H9 (cell line): ENCODE results near the gene CMTM8. TPM values are rescaled to one million over a fixed set of nuclear protein-coding genes. Genes with fewer than 3 reads are reported as not detected.

Experiments used
- DNase-seq: peaks from one replicate; pipeline ENCODE4 v3.0.0-alpha.2; 2017
- H2AFZ ChIP-seq: one replicate; pipeline ENCODE4 v1.6.1; 2013; ENCODE audit warnings: mild to moderate bottlenecking, low read length, control low read depth, moderate library complexity
- H2AK5ac ChIP-seq: 2 replicates; pipeline ENCODE4 v1.6.1; 2013; ENCODE audit warnings: low read length, control low read depth, mixed read lengths; ENCODE audit not compliant: insufficient read length
- H2BK120ac ChIP-seq: one replicate; pipeline ENCODE4 v1.6.1; 2013; ENCODE audit warnings: low read depth, mild to moderate bottlenecking, low read length, control low read depth, inconsistent platforms; ENCODE audit not compliant: poor library complexity, severe bottlenecking
- H2BK12ac ChIP-seq: 2 replicates; pipeline ENCODE4 v1.6.1; 2013; ENCODE audit warnings: low read length, control low read depth, mixed read lengths, low read depth; ENCODE audit not compliant: insufficient read length
- H2BK15ac ChIP-seq: 2 replicates; pipeline ENCODE4 v1.6.1; 2013; ENCODE audit warnings: low read depth, low read length, control low read depth
- H2BK20ac ChIP-seq: one replicate; pipeline ENCODE4 v1.6.1; 2013; ENCODE audit warnings: low read depth, mild to moderate bottlenecking, low read length, control low read depth, inconsistent platforms; ENCODE audit not compliant: poor library complexity, severe bottlenecking
- H2BK5ac ChIP-seq: 2 replicates; pipeline ENCODE4 v1.6.1; 2013; ENCODE audit warnings: low read length, control low read depth, mixed read lengths; ENCODE audit not compliant: insufficient read length
- H3K14ac ChIP-seq: 2 replicates; pipeline ENCODE4 v1.6.1; 2013; ENCODE audit warnings: low read length, control low read depth; ENCODE audit not compliant: insufficient read depth
- H3K18ac ChIP-seq: 2 replicates; pipeline ENCODE4 v1.6.1; 2013; ENCODE audit warnings: low read depth, mild to moderate bottlenecking, mixed read lengths, low read length, control low read depth; ENCODE audit not compliant: insufficient read length
- H3K23ac ChIP-seq: 2 replicates; pipeline ENCODE4 v1.6.1; 2013; ENCODE audit warnings: low read length, control low read depth, mixed read lengths, low read depth; ENCODE audit not compliant: insufficient read length
- H3K23me2 ChIP-seq: 2 replicates; pipeline ENCODE4 v1.6.1; 2013; ENCODE audit warnings: low read depth, mild to moderate bottlenecking, mixed read lengths, low read length, control low read depth; ENCODE audit not compliant: insufficient read length, poor library complexity, severe bottlenecking
- H3K27ac ChIP-seq: 2 replicates; pipeline ENCODE4 v1.5.1; 2013; ENCODE audit warnings: low read length, control low read depth, mixed read lengths, low read depth; ENCODE audit not compliant: insufficient read length
- H3K27me3 ChIP-seq: 2 replicates; pipeline ENCODE4 v1.6.1; 2013; ENCODE audit warnings: low read length, control low read depth, inconsistent platforms; ENCODE audit not compliant: insufficient read depth
- H3K4ac ChIP-seq: 2 replicates; pipeline ENCODE4 v1.6.1; 2013; ENCODE audit warnings: low read depth, mild to moderate bottlenecking, control low read depth, inconsistent platforms, low read length, moderate library complexity
- H3K4me1 ChIP-seq: 2 replicates; pipeline ENCODE4 v1.6.1; 2013; ENCODE audit warnings: low read length, control low read depth, inconsistent platforms; ENCODE audit not compliant: insufficient read depth
- H3K4me2 ChIP-seq: 2 replicates; pipeline ENCODE4 v1.6.1; 2013; ENCODE audit warnings: low read length, control low read depth, mixed read lengths; ENCODE audit not compliant: insufficient read length, insufficient read depth
- H3K56ac ChIP-seq: 2 replicates; pipeline ENCODE4 v1.6.1; 2013; ENCODE audit warnings: low read depth, mild to moderate bottlenecking, mixed read lengths, low read length, control low read depth; ENCODE audit not compliant: insufficient read length
- H3K79me1 ChIP-seq: 2 replicates; pipeline ENCODE4 v1.6.1; 2013; ENCODE audit warnings: low read depth, mild to moderate bottlenecking, moderate library complexity, low read length, control low read depth, inconsistent platforms; ENCODE audit not compliant: insufficient read depth, poor library complexity, severe bottlenecking
- H3K79me2 ChIP-seq: 2 replicates; pipeline ENCODE4 v1.6.1; 2013; ENCODE audit warnings: low read length, control low read depth, inconsistent platforms; ENCODE audit not compliant: insufficient read depth
- H3K9ac ChIP-seq: 2 replicates; pipeline ENCODE4 v1.6.1; 2013; ENCODE audit warnings: low read length, control low read depth, mixed read lengths; ENCODE audit not compliant: insufficient read length; ENCODE audit errors: extremely low read depth
- H3K9me3 ChIP-seq: one replicate; pipeline ENCODE4 v1.6.1; 2013; ENCODE audit warnings: low read depth, low read length, inconsistent platforms; ENCODE audit not compliant: control insufficient read depth
- H3T11ph ChIP-seq: one replicate; pipeline ENCODE4 v1.6.1; 2013; ENCODE audit warnings: mild to moderate bottlenecking, low read length, control low read depth, inconsistent platforms
- H4K20me1 ChIP-seq: one replicate; pipeline ENCODE4 v1.6.1; 2013; ENCODE audit not compliant: control insufficient read depth, insufficient read length, insufficient read depth
- H4K5ac ChIP-seq: 2 replicates; pipeline ENCODE4 v1.6.1; 2013; ENCODE audit warnings: low read depth, mild to moderate bottlenecking, mixed read lengths, low read length, control low read depth; ENCODE audit not compliant: insufficient read length
- H4K8ac ChIP-seq: replicated peaks from 2 replicates; pipeline ENCODE4 v1.6.1; 2013; ENCODE audit warnings: low read length, control low read depth, mixed read lengths, low read depth; ENCODE audit not compliant: insufficient read length
- H4K91ac ChIP-seq: 2 replicates; pipeline ENCODE4 v1.6.1; 2013; ENCODE audit warnings: low read depth, mild to moderate bottlenecking, moderate library complexity, mixed read lengths, low read length, control low read depth; ENCODE audit not compliant: insufficient read length
- H3K27ac Mint-ChIP-seq, 3 experiments: 2 replicates in 2 of 3; 3 replicates in 1 of 3; pipeline ENCODE4 v1.8.0; 2020 to 2021; ENCODE audit warnings: mixed read lengths in 3 of 3, mild to moderate bottlenecking in 1 of 3, moderate library complexity in 1 of 3
- H3K27me3 Mint-ChIP-seq: 2 replicates; pipeline ENCODE4 v1.8.0; 2021; ENCODE audit warnings: low read depth, mild to moderate bottlenecking, moderate library complexity, mixed read lengths
- H3K36me3 Mint-ChIP-seq, 3 experiments: 2 replicates in 2 of 3; 3 replicates in 1 of 3; pipeline ENCODE4 v1.8.0; 2020 to 2021; ENCODE audit warnings: low read depth in 3 of 3, mixed read lengths in 3 of 3; ENCODE audit not compliant: insufficient read depth in 1 of 3
- H3K4me1 Mint-ChIP-seq, 2 experiments: 2 replicates each; pipeline ENCODE4 v1.8.0; 2020; ENCODE audit warnings: mixed read lengths in 2 of 2
- H3K4me3 Mint-ChIP-seq, 2 experiments: 2 replicates in 1 of 2; 3 replicates in 1 of 2; pipeline ENCODE4 v1.8.0; 2020 to 2021; ENCODE audit warnings: mild to moderate bottlenecking in 2 of 2, mixed read lengths in 2 of 2, moderate library complexity in 1 of 2
- H3K9me3 Mint-ChIP-seq, 2 experiments: 2 replicates in 1 of 2; 3 replicates in 1 of 2; pipeline ENCODE4 v1.8.0; 2020; ENCODE audit warnings: mild to moderate bottlenecking in 2 of 2, mixed read lengths in 2 of 2, moderate library complexity in 1 of 2
- CTCF ChIP-seq: fragments of 200-600 bp; sonication (generic); conservative IDR thresholded peaks from 3 replicates; pipeline ENCODE4 v1.8.0; 2021; ENCODE audit warnings: antibody characterized with exemption, mild to moderate bottlenecking
- WGBS: extraction: QIAGEN DNeasy Blood & Tissue Kit; methylation state at CpG from one replicate; pipeline ENCODE4 v1.1.7; 2013; ENCODE audit warnings: missing lambda C conversion rate, low lambda C conversion rate, mixed read lengths; ENCODE audit not compliant: insufficient read length; ENCODE audit errors: extremely low coverage; 5-methylcytosine and 5-hydroxymethylcytosine counted together
- total RNA-seq: library from RNA; stranded (reverse); gene quantifications from 2 replicates; pipeline ENCODE4 v1.2.1, GENCODE V29; 2021

The CMTM8 gene
- total RNA-seq, 1 experiment from 2014 or later: 4.0 TPM

GRCh38 chr3:32275506-32275905, 37.0 kb downstream of the CMTM8 start:
- no peaks in the 10 kb centered on the region for H3K27me3 ChIP-seq
- no peak overlapping the region for H3K18ac ChIP-seq
- H3K23me2 ChIP-seq: no peaks in the 10 kb centered on the region
- H2BK20ac ChIP-seq: no peak overlapping the region
- no peak overlapping the region for H3K27ac ChIP-seq
- H3K79me2 ChIP-seq: 0 out of 2 replicates have a peak, but pooled peaks cover 2% of the 10 kb centered on the region
- H2AK5ac ChIP-seq: no peak overlapping the region
- H3K27ac Mint-ChIP-seq: peak overlapping the region in 1 of 3 experiments; percentile 72; a peak in 1 of 7 replicates
- peaks cover 0 to 2% of the 10 kb centered on the region in 2 experiments; a peak in 1 of 4 replicates for H3K4me1 Mint-ChIP-seq
- H3T11ph ChIP-seq: no peak overlapping the region
- no peak overlapping the region for H3K23ac ChIP-seq
- H2BK15ac ChIP-seq: no peak overlapping the region
- H3K4me2 ChIP-seq: no peak overlapping the region
- H2AFZ ChIP-seq: no peak overlapping the region
- H3K79me1 ChIP-seq: no peaks in the 10 kb centered on the region
- H3K4me1 ChIP-seq: no peaks in the 10 kb centered on the region
- no peak for DNase-seq
- no peaks in the 10 kb centered on the region for H3K36me3 Mint-ChIP-seq
- H2BK12ac ChIP-seq: no peak overlapping the region
- H4K20me1 ChIP-seq: no peaks in the 10 kb centered on the region
- no peaks in the 10 kb centered on the region for H3K9me3 Mint-ChIP-seq
- H2BK5ac ChIP-seq: no peak overlapping the region
- H3K4me3 Mint-ChIP-seq: no peak overlapping the region
- H4K91ac ChIP-seq: no peak overlapping the region
- H4K8ac ChIP-seq: no peak overlapping the region
- no peak overlapping the region for H4K5ac ChIP-seq
- no peaks in the 10 kb centered on the region for H3K9me3 ChIP-seq
- no peak for TF ChIP-seq CTCF
- H3K56ac ChIP-seq: no peak overlapping the region
- no CpG with 5 or more reads among the region's 4 CpGs for WGBS
- H3K4ac ChIP-seq: no peak overlapping the region
- H3K9ac ChIP-seq: no peak overlapping the region
- no peak overlapping the region for H3K14ac ChIP-seq
- no peaks in the 10 kb centered on the region for H3K27me3 Mint-ChIP-seq
- no peak overlapping the region for H2BK120ac ChIP-seq
